CD14-positive monocyte (primary cell): ENCODE results near the gene MAP1S. TPM values are rescaled to one million over a fixed set of nuclear protein-coding genes. Genes with fewer than 3 reads are reported as not detected.

Source experiments
- DNase-seq, 3 donors: peaks; one replicate each; pipeline ENCODE4 v3.0.0-alpha.2; 2011 to 2022
- H2AFZ ChIP-seq: 2 replicates; pipeline ENCODE4 v1.6.0; 2012; ENCODE audit warnings: mild to moderate bottlenecking, low read depth, low read length, inconsistent platforms; ENCODE audit not compliant: insufficient read depth, poor library complexity, severe bottlenecking
- H3K27ac ChIP-seq, 2 donors: 1 replicate in 1 of 2; 2 replicates in 1 of 2; pipeline ENCODE4 v1.5.1; 2012 to 2013; ENCODE audit warnings: low read length in 2 of 2, control low read depth in 1 of 2, inconsistent platforms in 1 of 2, low read depth in 1 of 2, mild to moderate bottlenecking in 1 of 2
- H3K27me3 ChIP-seq, 2 donors: one replicate each; pipeline versions ENCODE4 v1.6.0 to v1.6.1; 2011 to 2013; ENCODE audit warnings: low read length in 2 of 2; ENCODE audit not compliant: control insufficient read depth in 2 of 2, insufficient read depth in 2 of 2
- H3K36me3 ChIP-seq, 2 donors: replicated peaks in 1 of 2; 1 replicate in 1 of 2; 2 replicates in 1 of 2; pipeline versions ENCODE4 v1.5.1 to v1.6.1; 2012 to 2013; ENCODE audit warnings: low read length in 2 of 2, control low read depth in 1 of 2, inconsistent platforms in 1 of 2, mild to moderate bottlenecking in 1 of 2; ENCODE audit not compliant: insufficient read depth in 2 of 2, control insufficient read depth in 1 of 2
- H3K4me1 ChIP-seq, 2 donors: 1 replicate in 1 of 2; 2 replicates in 1 of 2; pipeline versions ENCODE4 v1.5.1 to v1.6.1; 2012 to 2013; ENCODE audit warnings: low read length in 2 of 2, control low read depth in 1 of 2, inconsistent platforms in 1 of 2, mild to moderate bottlenecking in 1 of 2, moderate library complexity in 1 of 2; ENCODE audit not compliant: insufficient read depth in 2 of 2, control insufficient read depth in 1 of 2
- H3K4me2 ChIP-seq: replicated peaks from 2 replicates; pipeline ENCODE3; 2012; ENCODE audit warnings: low read length, moderate library complexity, mild to moderate bottlenecking; ENCODE audit not compliant: poor library complexity, severe bottlenecking; ENCODE audit errors: extremely low read depth
- H3K4me3 ChIP-seq, 3 experiments: fragments of 200-600 bp in 1 of 3; sonication (generic) in 1 of 3; replicated peaks in 1 of 3; 1 replicate in 2 of 3; 2 replicates in 1 of 3; pipeline ENCODE4 v1.5.1; 2011 to 2013; ENCODE audit warnings: low read length in 3 of 3, mild to moderate bottlenecking in 3 of 3, control low read depth in 2 of 3, low read depth in 2 of 3, inconsistent platforms in 1 of 3, moderate library complexity in 1 of 3
- H3K79me2 ChIP-seq: 2 replicates; pipeline ENCODE4 v1.6.0; 2012; ENCODE audit warnings: mild to moderate bottlenecking, control low read depth, inconsistent platforms, low read length, moderate library complexity; ENCODE audit not compliant: insufficient read depth
- H3K9ac ChIP-seq: 2 replicates; pipeline ENCODE4 v1.6.0; 2017; ENCODE audit warnings: low read length, mild to moderate bottlenecking; ENCODE audit not compliant: insufficient read depth, poor library complexity, severe bottlenecking
- H3K9me3 ChIP-seq, 2 donors: replicated peaks in 1 of 2; 1 replicate in 1 of 2; 2 replicates in 1 of 2; pipeline versions ENCODE4 v1.5.1 to v1.6.1; 2012 to 2013; ENCODE audit warnings: low read length in 2 of 2, control low read depth in 1 of 2; ENCODE audit not compliant: control insufficient read depth in 1 of 2, insufficient read depth in 1 of 2
- H4K20me1 ChIP-seq: 2 replicates; pipeline ENCODE4 v1.6.0; 2012; ENCODE audit warnings: mild to moderate bottlenecking, low read length, control low read depth, moderate library complexity; ENCODE audit not compliant: insufficient read depth
- H3K27ac Mint-ChIP-seq, 7 donors: one replicate each; pipeline ENCODE4 v1.8.0; 2020; ENCODE audit warnings: mild to moderate bottlenecking in 7 of 7, mixed read lengths in 7 of 7, moderate library complexity in 6 of 7, inconsistent platforms in 2 of 7
- H3K27me3 Mint-ChIP-seq, 3 donors: one replicate each; pipeline ENCODE4 v1.8.0; 2021 to 2022; ENCODE audit warnings: low read depth in 3 of 3, mild to moderate bottlenecking in 3 of 3, mixed read lengths in 3 of 3, moderate library complexity in 3 of 3, inconsistent platforms in 1 of 3
- H3K36me3 Mint-ChIP-seq, 2 donors: one replicate each; pipeline ENCODE4 v1.8.0; 2020; ENCODE audit warnings: mixed read lengths in 2 of 2, inconsistent platforms in 1 of 2, mild to moderate bottlenecking in 1 of 2
- H3K4me1 Mint-ChIP-seq: one replicate; pipeline ENCODE4 v1.8.0; 2020; ENCODE audit warnings: mild to moderate bottlenecking, mixed read lengths
- H3K4me3 Mint-ChIP-seq, 2 donors: one replicate each; pipeline ENCODE4 v1.8.0; 2020; ENCODE audit warnings: mild to moderate bottlenecking in 2 of 2, mixed read lengths in 2 of 2, moderate library complexity in 1 of 2
- H3K9me3 Mint-ChIP-seq, 7 donors: one replicate each; pipeline ENCODE4 v1.8.0; 2020 to 2022; ENCODE audit warnings: mixed read lengths in 7 of 7, mild to moderate bottlenecking in 6 of 7, moderate library complexity in 6 of 7, inconsistent platforms in 2 of 7
- CTCF ChIP-seq: fragments of 200-600 bp; IDR thresholded peaks from one replicate; pipeline ENCODE4 v1.8.0; 2022; ENCODE audit warnings: antibody characterized with exemption, mild to moderate bottlenecking
- WGBS: methylation state at CpG from one replicate; pipeline ENCODE4 v1.1.5; 2013; ENCODE audit warnings: missing lambda C conversion rate; ENCODE audit not compliant: insufficient coverage; 5-methylcytosine and 5-hydroxymethylcytosine counted together
- intact Hi-C, 2 donors: fragments of 100-400 bp; cut with micrococcal nuclease; formaldehyde crosslinking; loops; one replicate each; pipeline versions ENCODE4 v1.15.0 to v1.15.1; 2023
- polyA plus RNA-seq, 3 donors: library from polyadenylated mRNA; depleted of rRNA in 1 of 3; unstranded in 2 of 3; stranded (reverse) in 1 of 3; fragments of 300-500 nt in 2 of 3; fragments of >200 nt in 1 of 3; fragmentation: Illumina TruSeq in 2 of 3; gene quantifications; 1 replicate in 2 of 3; 2 replicates in 1 of 3; pipeline ENCODE4 v1.2.3, GENCODE V29; 2012 to 2021

Gene MAP1S
- polyA plus RNA-seq, 3 donors = 24.5 to 28.3 (median 27.5) TPM

- intact Hi-C loops = no loop called here
- peaks cover 18 to 54% of the 10 kb centered on the region in 2 donors for H3K27me3 ChIP-seq
- peaks cover 10 to 11% of the 10 kb centered on the region in 2 donors for H3K4me1 ChIP-seq
- Mint-ChIP-seq H3K27ac (no peak overlapping the region), H3K36me3 (no peaks in the 10 kb centered on the region), H3K27me3 (peaks cover 52 to 82% (median 74%) of the 10 kb centered on the region in 3 donors), H3K4me3 (peak overlapping the region in 1 of 2 donors; percentile 8), H3K9me3 (peaks cover 0 to 8% (median 0%) of the 10 kb centered on the region in 7 donors), H3K4me1 (peaks cover 12% of the 10 kb centered on the region)
- TF ChIP-seq CTCF = no peak
- 50% methylated on average over 17 of the region's 25 CpGs for WGBS
- DNase-seq = peak in 2 of 3 donors; percentile 29 to 39
- H2AFZ ChIP-seq = no peak overlapping the region
- H4K20me1 ChIP-seq = no peaks in the 10 kb centered on the region
- H3K9me3 ChIP-seq = peaks cover 0 to 6% of the 10 kb centered on the region in 2 donors
- H3K27ac ChIP-seq = no peak overlapping the region
- H3K4me3 ChIP-seq = no peak overlapping the region
- no peak overlapping the region for H3K9ac ChIP-seq
- H3K79me2 ChIP-seq = no peaks in the 10 kb centered on the region
- H3K4me2 ChIP-seq = no peak overlapping the region
- H3K36me3 ChIP-seq = no peaks in the 10 kb centered on the region
These were observed 37.7 kb upstream of the MAP1S start for GRCh38 chr19:17681505-17682125.

- Mint-ChIP-seq H3K4me1 (peaks cover 12% of the 10 kb centered on the region), H3K4me3 (no peak overlapping the region), H3K27ac (no peak overlapping the region), H3K27me3 (peaks cover 54 to 84% (median 74%) of the 10 kb centered on the region in 3 donors), H3K36me3 (no peaks in the 10 kb centered on the region), H3K9me3 (peaks cover 0 to 11% (median 0%) of the 10 kb centered on the region in 7 donors)
- H2AFZ ChIP-seq = no peak overlapping the region
- intact Hi-C loops = no loop called here
- peaks cover 10 to 11% of the 10 kb centered on the region in 2 donors for H3K4me1 ChIP-seq
- peaks cover 21 to 61% of the 10 kb centered on the region in 2 donors for H3K27me3 ChIP-seq
- H3K4me3 ChIP-seq = no peak overlapping the region
- peaks cover 0 to 12% of the 10 kb centered on the region in 2 donors for H3K9me3 ChIP-seq
- no peak overlapping the region for H3K4me2 ChIP-seq
- no peak for TF ChIP-seq CTCF
- no peak for DNase-seq
- no peaks in the 10 kb centered on the region for H4K20me1 ChIP-seq
- no peaks in the 10 kb centered on the region for H3K36me3 ChIP-seq
- H3K27ac ChIP-seq = no peak overlapping the region
- no peak overlapping the region for H3K9ac ChIP-seq
- no peaks in the 10 kb centered on the region for H3K79me2 ChIP-seq
- 79% methylated on average over 5 of the region's 5 CpGs for WGBS
These were observed 37.0 kb upstream of the MAP1S start for GRCh38 chr19:17682273-17682672.
